GM19351 (cell line): Measurements from ENCODE around the gene FMNL2.
A peak's percentile ranks its signal among the peaks of the same experiment; 100 is the strongest.

Source experiments
- ATAC-seq: cut with Tn5 transposase; IDR thresholded peaks from one replicate; pipeline ENCODE4 v1.9.1; 2021; ENCODE audit warnings: mild to moderate bottlenecking, moderate library complexity; ENCODE audit not compliant: unreplicated experiment

The FMNL2 gene

GRCh38 chr2:152548111-152548875 lies 213.3 kb downstream of the FMNL2 start:
- ATAC-seq, result no peak

- no peak for ATAC-seq
These were observed 214.0 kb downstream of the FMNL2 start for GRCh38 chr2:152548996-152549395.

- ATAC-seq, result no peak
These were observed 214.4 kb downstream of the FMNL2 start for GRCh38 chr2:152549423-152549822.

- ATAC-seq, result no peak
These were observed 215.4 kb downstream of the FMNL2 start for GRCh38 chr2:152550386-152550785.

GRCh38 chr2:152552888-152553287 lies 217.9 kb downstream of the FMNL2 start:
- no peak for ATAC-seq

GRCh38 chr2:152553518-152553917 lies 218.5 kb downstream of the FMNL2 start:
- no peak for ATAC-seq

DNA sequence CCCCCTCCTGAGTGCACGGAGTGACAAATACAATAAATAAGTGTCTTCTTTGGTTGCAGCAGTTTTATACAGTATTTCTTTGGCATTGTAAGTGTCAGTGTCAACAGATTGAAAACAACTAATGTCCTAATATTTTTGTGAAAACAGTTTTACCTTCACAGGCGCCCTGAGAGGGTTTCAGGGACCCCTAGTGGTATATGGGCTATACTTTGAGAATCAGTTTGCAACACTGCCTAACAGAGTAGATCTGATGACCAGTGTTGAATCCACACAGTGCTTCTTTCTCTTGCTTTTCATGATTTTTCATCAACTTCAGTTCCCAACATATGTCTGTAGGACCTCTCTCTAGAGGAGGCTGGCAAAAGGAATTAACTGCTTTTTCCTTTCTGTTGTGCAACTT lies 220.1 kb downstream of the FMNL2 start:
- ATAC-seq, result no peak

DNA sequence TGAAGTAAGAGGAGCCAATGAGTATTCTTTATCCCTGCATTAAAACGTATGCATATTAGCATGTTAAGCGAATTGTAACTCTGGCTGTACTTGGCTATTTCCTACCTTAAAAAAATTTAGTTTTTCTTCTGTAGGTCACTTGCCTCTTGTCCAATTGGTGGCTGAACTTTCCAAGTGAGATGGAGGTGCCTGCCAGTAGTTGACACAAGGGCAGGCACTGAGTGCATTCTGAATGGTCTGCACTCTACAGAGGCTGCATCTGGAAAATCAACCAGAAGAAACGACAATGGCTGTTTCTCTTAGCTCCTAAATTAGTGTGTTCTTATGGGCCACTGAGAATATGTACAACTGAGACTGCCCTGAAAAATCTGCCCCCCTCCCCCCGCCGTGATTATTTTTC lies 221.5 kb downstream of the FMNL2 start:
- no peak for ATAC-seq

GRCh38 chr2:152557273-152557888 lies 222.4 kb downstream of the FMNL2 start:
- no peak for ATAC-seq

- ATAC-seq, result no peak
These were observed 223.4 kb downstream of the FMNL2 start for GRCh38 chr2:152558158-152558984.

GRCh38 chr2:152559008-152559407 lies 224.0 kb downstream of the FMNL2 start:
- ATAC-seq, result no peak

GRCh38 chr2:152560166-152560565 lies 225.2 kb downstream of the FMNL2 start:
- no peak for ATAC-seq

DNA sequence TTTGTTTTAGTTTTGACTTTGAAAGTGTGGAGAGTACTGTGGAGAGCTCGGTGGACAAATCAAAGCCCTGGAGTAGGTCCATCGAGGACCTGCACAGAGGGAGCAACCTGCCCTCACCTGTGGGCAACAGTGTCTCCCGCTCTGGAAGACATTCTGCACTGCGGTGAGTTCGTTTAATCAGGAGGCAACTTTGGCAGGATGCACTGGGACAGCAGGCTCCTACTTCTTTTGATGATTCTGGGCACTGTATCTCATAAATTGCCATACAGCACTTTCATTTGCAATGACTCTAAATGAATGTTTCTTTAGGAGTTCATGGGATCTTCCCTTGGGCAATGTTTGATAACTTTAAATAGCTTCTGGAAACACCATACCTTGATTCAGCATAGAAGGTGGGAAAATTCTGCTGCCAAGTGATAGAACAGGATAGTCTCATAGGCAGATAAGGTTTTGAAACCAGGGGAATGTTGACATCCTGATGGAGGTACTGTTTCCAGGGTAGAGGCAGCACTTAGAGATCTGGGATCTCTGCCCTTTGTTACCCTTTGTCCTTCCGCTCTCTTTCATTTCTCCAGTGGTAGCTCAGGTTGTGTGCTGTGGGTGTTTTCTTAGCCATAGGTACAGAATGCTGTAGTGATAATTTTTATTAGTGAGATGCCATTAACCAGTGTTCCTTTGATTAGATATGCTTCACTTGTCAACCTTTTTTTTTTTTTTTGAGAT lies 226.1 kb downstream of the FMNL2 start:
- no peak for ATAC-seq

- no peak for ATAC-seq
These were observed 227.4 kb downstream of the FMNL2 start for GRCh38 chr2:152562198-152562884.

GRCh38 chr2:152563764-152564163 lies 228.8 kb downstream of the FMNL2 start:
- no peak for ATAC-seq

GRCh38 chr2:152564754-152565551 lies 230.0 kb downstream of the FMNL2 start:
- ATAC-seq, result peak; percentile 89

- ATAC-seq, result peak; percentile 60
These were observed 231.1 kb downstream of the FMNL2 start for GRCh38 chr2:152565884-152566727.

DNA sequence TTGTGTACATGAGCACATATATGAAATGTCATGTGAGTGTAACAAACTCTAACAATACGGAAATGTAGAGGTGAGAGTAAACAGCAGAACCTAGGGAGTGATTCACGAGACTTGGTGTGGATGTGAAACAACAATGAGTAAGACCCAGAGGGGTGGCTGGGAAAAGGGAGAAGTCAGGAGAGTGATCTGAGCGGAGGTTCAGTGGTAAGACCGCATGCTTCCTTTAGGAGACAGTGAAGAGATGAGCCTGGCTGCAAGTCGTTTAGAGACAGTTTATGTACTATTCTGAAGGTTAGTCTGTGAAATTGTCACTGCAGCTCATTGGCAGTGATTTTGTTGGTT lies 231.7 kb downstream of the FMNL2 start:
- peak; percentile 19 for ATAC-seq

DNA sequence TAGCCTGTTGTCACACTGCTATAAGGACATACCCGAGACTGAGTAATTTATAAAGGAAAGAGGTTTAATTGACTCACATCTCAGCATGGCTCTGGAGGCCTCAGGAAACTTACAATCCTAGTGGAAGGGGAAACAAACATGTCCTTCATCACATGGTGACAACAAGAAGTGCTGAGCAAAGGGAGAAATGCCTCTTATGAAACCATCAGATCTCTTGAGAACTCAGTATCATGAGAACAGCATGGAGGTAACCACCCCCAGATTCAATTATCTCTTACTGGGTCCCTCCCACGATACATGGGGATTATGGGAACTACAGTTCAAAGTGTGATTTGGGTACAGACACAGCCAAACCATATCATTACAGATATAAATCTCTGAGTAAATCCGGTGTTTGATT lies 233.6 kb downstream of the FMNL2 start:
- ATAC-seq, result no peak
